ENCODE results near the gene GOPC.

Gene GOPC

GRCh38 chr6:117595099-117595923 is 7.0 kb downstream of the GOPC start:
- DNase-seq (ENCODE audit: low read depth), result no peak

- no peak for DNase-seq (ENCODE audit: low read depth)
Observed at GRCh38 chr6:117592983-117593759, 9.1 kb downstream of the GOPC start.

GRCh38 chr6:117591405-117591804 is 10.9 kb downstream of the GOPC start:
- DNase-seq (ENCODE audit: low read depth), result no peak

GRCh38 chr6:117590447-117590846 is 11.9 kb downstream of the GOPC start:
- DNase-seq (ENCODE audit: low read depth), result no peak

GRCh38 chr6:117585647-117586046 is 16.7 kb downstream of the GOPC start:
- no peak for DNase-seq (ENCODE audit: low read depth)

GRCh38 chr6:117574198-117574597 is 28.1 kb downstream of the GOPC start:
- DNase-seq (ENCODE audit: low read depth), result no peak

GRCh38 chr6:117573006-117573680 is 29.2 kb downstream of the GOPC start:
- DNase-seq (ENCODE audit: low read depth), result no peak

GRCh38 chr6:117568831-117569410 is 33.4 kb downstream of the GOPC start:
- no peak for DNase-seq (ENCODE audit: low read depth)

- DNase-seq (ENCODE audit: low read depth), result no peak
Observed at GRCh38 chr6:117568247-117568646, 34.1 kb downstream of the GOPC start.

- DNase-seq (ENCODE audit: low read depth), result no peak
Observed at GRCh38 chr6:117564681-117565080, 37.6 kb downstream of the GOPC start.

GRCh38 chr6:117561128-117561527 is 41.2 kb downstream of the GOPC start:
- no peak for DNase-seq (ENCODE audit: low read depth)

GRCh38 chr6:117559299-117559698 is 43.0 kb downstream of the GOPC start:
- no peak for DNase-seq (ENCODE audit: low read depth)

- no peak for DNase-seq (ENCODE audit: low read depth)
Observed at GRCh38 chr6:117558818-117559217, 43.5 kb downstream of the GOPC start.

- no peak for DNase-seq (ENCODE audit: low read depth)
Observed at GRCh38 chr6:117557951-117558350, 44.4 kb downstream of the GOPC start.

- DNase-seq (ENCODE audit: low read depth), result no peak
Observed at GRCh38 chr6:117555882-117556498, 46.3 kb downstream of the GOPC start.

GRCh38 chr6:117555262-117555849 is 47.0 kb downstream of the GOPC start:
- DNase-seq (ENCODE audit: low read depth), result no peak

- DNase-seq (ENCODE audit: low read depth), result no peak
Observed at GRCh38 chr6:117553142-117553541, 49.2 kb downstream of the GOPC start.

- DNase-seq (ENCODE audit: low read depth), result no peak
Observed at GRCh38 chr6:117552618-117553017, 49.7 kb downstream of the GOPC start.

GRCh38 chr6:117550618-117551242 is 51.6 kb downstream of the GOPC start:
- no peak for DNase-seq (ENCODE audit: low read depth)

- no peak for DNase-seq (ENCODE audit: low read depth)
Observed at GRCh38 chr6:117550078-117550600, 52.2 kb downstream of the GOPC start.

- DNase-seq (ENCODE audit: low read depth), result no peak
Observed at GRCh38 chr6:117549611-117550010, 52.7 kb downstream of the GOPC start.
